ENCODE measurements around the gene TMBIM1.

TMBIM1 gene

DNA sequence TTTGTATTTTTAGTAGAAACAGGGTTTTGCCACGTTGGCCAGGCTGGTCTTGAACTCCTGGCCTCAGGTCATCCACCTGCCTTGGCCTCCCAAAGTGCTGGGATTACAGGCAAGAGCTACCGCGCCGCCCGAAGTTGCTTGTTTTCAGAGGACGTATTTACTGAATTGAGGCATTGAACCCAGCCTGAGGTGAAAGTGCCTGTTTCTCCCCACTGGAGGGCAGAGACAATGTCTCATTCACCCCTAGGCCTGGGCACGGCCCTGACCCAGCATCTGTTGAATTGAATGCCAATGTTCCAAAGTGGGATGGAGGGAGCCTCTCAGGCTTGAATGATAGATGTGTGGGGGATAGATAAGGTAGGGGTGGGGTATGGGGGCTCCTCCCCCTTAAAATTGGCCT, 4.5 kb upstream of the TMBIM1 start:
- Histone ChIP-seq H3K36me3 (ENCODE audit: control insufficient read depth, insufficient read depth, low read length) (no peaks in the 10 kb centered on the region), H3K9ac (ENCODE audit: low read depth, low read length) (no peak overlapping the region), H3K4me3 (ENCODE audit: low read depth, low read length) (no peak overlapping the region), H3K9me3 (ENCODE audit: control insufficient read depth, insufficient read depth, low read length) (no peaks in the 10 kb centered on the region), H3K27me3 (ENCODE audit: control insufficient read depth, insufficient read depth, low read length) (no peaks in the 10 kb centered on the region), H3K4me1 (ENCODE audit: control insufficient read depth, insufficient read depth, low read length) (peaks cover 2% of the 10 kb centered on the region)

DNA sequence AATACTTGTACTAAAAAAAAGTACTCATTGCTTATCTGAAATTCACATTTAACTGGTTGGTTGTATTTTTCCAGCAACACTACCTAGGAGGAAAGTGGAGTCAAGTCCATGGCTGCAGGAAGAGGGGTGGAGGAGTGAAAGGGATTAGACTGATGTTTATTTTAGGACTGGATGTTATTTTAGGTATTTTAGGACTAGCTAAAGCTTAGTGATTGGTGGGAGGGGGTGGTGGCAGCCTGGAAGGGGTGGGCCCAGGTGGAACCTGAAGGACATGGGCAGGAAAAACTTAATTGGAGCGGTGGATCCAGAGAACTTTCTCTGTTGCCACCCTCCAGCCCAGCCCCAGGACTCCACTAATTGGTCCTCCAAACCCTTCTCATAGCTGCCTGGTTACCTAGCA, 3.9 kb upstream of the TMBIM1 start:
- peaks cover 2% of the 10 kb centered on the region for H3K4me1 ChIP-seq (ENCODE audit: control insufficient read depth, insufficient read depth, low read length)
- no peaks in the 10 kb centered on the region for H3K27me3 ChIP-seq (ENCODE audit: control insufficient read depth, insufficient read depth, low read length)
- H3K9me3 ChIP-seq (ENCODE audit: control insufficient read depth, insufficient read depth, low read length) = no peaks in the 10 kb centered on the region
- H3K4me3 ChIP-seq (ENCODE audit: low read depth, low read length) = no peak overlapping the region
- H3K36me3 ChIP-seq (ENCODE audit: control insufficient read depth, insufficient read depth, low read length) = no peaks in the 10 kb centered on the region
- H3K9ac ChIP-seq (ENCODE audit: low read depth, low read length) = no peak overlapping the region

DNA sequence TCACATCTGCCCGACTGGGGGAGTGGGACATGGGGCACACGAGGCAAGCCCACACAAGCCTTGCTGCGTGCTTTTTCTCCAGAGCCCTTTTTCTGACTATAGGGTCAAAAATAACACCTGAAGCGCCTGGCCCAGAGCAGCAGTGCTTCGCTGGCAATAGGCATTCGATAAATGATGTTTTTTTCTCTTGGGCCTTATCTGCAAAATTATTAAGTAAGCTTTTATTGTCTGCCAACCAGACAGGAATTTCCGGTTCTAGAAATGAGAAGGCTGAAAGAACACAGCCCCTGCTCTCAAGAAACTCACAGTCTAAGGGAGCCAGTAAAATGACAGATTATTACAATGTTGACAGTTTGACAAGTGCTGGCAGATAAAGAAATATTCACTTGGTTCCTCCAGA, 2.7 kb upstream of the TMBIM1 start:
- no peaks in the 10 kb centered on the region for H3K36me3 ChIP-seq (ENCODE audit: control insufficient read depth, insufficient read depth, low read length)
- no peak overlapping the region for H3K9ac ChIP-seq (ENCODE audit: low read depth, low read length)
- no peaks in the 10 kb centered on the region for H3K9me3 ChIP-seq (ENCODE audit: control insufficient read depth, insufficient read depth, low read length)
- no peak overlapping the region for H3K4me3 ChIP-seq (ENCODE audit: low read depth, low read length)
- H3K27me3 ChIP-seq (ENCODE audit: control insufficient read depth, insufficient read depth, low read length) = no peaks in the 10 kb centered on the region
- peaks cover 2% of the 10 kb centered on the region for H3K4me1 ChIP-seq (ENCODE audit: control insufficient read depth, insufficient read depth, low read length)

DNA sequence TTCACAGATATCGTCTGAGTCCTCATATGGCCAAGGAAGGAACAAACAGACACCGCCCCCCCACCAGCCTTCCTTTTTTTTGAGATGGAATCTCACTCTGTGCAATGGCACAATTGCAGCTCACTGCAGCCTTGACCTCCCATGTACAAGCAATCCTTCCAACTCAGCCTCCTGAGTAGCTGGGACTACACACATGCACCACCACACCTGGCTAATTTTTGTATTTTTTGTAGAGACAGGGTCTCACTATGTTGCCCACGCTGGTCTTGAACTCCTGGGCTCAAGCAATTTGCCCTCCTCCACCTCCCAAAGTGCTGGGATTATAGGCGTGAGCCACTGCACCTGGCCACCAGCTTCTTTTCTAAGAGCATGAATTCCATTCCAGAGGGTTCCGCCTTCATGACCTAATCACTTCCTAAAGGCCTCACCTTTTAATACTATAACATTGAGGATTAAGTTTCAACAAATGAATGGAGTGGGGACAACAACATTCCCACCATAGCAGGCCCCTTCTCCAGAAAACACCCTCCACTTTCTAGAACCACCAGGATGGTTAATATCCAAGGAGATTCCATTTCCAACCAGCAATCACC, 2.2 kb upstream of the TMBIM1 start:
- H3K4me1 ChIP-seq (ENCODE audit: control insufficient read depth, insufficient read depth, low read length) = peaks cover 2% of the 10 kb centered on the region
- no peaks in the 10 kb centered on the region for H3K27me3 ChIP-seq (ENCODE audit: control insufficient read depth, insufficient read depth, low read length)
- H3K36me3 ChIP-seq (ENCODE audit: control insufficient read depth, insufficient read depth, low read length) = no peaks in the 10 kb centered on the region
- no peak overlapping the region for H3K4me3 ChIP-seq (ENCODE audit: low read depth, low read length)
- no peaks in the 10 kb centered on the region for H3K9me3 ChIP-seq (ENCODE audit: control insufficient read depth, insufficient read depth, low read length)
- H3K9ac ChIP-seq (ENCODE audit: low read depth, low read length) = no peak overlapping the region

DNA sequence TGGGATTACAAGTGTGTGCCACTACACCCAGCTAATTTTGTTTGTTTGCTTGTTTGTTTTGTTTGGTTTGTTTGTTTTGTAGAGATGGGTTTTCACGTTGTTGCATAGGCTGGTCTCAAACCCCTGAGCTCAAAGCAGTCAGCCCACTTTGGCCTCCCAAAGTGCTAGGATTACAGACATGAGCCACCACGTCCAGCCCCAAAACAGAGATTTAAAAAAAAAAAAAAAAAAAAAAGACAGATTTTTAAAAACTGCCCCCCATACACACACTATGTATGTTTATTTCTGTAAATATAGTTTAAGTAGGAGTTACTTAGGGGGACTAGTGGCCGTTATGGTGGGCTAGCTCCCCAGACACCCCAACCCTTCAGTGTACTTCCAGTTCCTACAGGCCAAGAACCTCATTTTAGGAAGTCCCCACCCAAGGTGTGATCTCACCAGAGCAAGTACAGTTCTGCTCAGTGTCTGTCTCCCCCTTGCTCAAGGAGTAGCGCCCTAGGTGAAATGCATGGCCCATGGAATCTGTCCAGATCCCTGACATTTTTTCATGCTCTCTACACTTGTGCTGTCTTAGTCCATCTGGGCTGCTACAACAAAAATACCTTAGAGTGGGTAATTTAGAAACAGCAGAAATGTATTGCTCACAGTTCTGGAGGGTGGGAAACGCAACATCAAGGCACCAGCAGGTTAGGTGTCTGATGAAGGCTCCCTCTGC, 1.6 kb upstream of the TMBIM1 start:
- H3K9ac ChIP-seq (ENCODE audit: low read depth, low read length) = no peak overlapping the region
- H3K4me1 ChIP-seq (ENCODE audit: control insufficient read depth, insufficient read depth, low read length) = peaks cover 2% of the 10 kb centered on the region
- H3K9me3 ChIP-seq (ENCODE audit: control insufficient read depth, insufficient read depth, low read length) = no peaks in the 10 kb centered on the region
- no peak overlapping the region for H3K4me3 ChIP-seq (ENCODE audit: low read depth, low read length)
- no peaks in the 10 kb centered on the region for H3K36me3 ChIP-seq (ENCODE audit: control insufficient read depth, insufficient read depth, low read length)
- H3K27me3 ChIP-seq (ENCODE audit: control insufficient read depth, insufficient read depth, low read length) = no peaks in the 10 kb centered on the region

DNA sequence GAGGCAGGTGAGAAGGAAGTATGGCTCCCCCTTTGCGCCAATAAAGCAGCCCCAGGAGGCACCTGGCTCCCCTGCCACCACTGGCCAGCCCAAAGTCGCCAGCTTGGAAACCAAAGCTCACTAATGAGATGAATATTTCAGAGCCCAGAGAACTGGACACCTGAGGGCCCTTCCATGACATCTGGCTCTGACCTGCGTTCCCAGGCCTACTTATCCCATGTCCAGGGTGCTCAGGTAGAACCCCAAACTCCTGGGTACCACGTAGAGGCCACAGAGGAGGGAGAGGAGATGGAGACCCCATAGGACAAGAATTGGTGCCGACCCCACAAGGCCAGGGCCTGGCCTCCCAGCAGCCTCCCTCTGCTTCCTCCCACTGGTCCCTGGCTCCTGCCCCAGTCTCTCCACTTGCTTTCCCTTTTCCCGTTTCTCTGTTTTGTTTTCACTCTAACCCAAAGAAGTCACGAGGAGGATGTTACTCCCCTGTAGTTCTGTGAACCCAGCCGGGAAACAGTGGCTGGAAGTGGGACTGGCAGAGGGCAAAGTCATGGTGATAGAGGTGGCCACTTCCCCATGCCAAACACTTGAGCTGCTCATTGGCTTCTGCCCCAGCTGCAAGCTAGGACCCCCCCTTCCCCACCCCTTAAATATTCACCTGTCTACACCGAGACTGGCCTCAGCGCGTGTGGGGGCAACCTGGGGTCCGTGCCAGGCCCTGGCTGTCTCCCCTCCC, 820 bp downstream of the TMBIM1 start:
- Histone ChIP-seq H3K4me1 (ENCODE audit: control insufficient read depth, insufficient read depth, low read length) (peaks cover 7% of the 10 kb centered on the region), H3K4me3 (ENCODE audit: low read depth, low read length) (peak overlapping the region; percentile 63), H3K27me3 (ENCODE audit: control insufficient read depth, insufficient read depth, low read length) (no peaks in the 10 kb centered on the region), H3K9me3 (ENCODE audit: control insufficient read depth, insufficient read depth, low read length) (no peaks in the 10 kb centered on the region), H3K36me3 (ENCODE audit: control insufficient read depth, insufficient read depth, low read length) (no peaks in the 10 kb centered on the region), H3K9ac (ENCODE audit: low read depth, low read length) (peak overlapping the region; percentile 54)

DNA sequence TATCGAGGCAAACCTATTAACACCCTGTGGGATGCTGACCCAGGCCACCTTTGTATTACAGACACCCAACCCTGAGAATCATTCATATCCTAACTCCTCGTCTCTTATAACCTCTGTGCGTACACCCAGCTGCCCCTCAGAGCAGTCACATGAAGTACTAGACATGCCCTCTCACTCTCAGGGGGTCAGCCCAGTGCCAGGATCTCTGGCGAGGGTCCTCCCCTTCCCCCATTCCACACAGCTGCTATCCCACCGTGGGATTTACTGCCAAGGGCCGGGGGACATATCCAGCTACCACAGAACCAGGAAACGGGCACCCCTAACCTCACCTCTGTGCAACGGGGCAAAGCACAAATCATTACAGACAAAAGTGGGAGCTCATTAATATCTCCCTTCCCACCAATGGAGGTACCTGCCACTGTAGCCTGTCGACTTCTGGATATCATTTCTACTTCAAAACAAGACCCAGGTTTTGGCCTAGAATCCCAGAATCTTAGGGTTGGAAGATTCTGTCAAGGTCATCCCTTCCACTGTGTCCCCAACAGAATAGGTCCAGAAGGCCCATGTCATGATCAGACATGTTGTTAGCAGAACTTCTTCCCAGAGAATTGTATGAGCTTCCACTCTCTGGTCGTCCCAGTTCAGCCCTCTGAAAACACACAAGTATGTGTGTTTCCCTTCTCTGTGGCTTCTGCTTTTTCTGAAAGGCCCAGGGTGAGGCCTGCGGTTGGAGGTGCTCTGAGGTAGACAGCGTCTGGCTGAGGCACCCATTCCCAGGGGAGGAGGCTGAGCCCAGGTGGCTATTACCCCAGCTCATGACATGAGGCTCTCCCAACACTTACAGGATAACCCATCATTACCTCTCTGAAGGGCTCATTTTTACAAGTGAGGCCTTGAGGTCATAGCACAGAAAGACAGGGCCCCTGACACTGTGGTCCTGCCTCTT, 1.7 kb downstream of the TMBIM1 start:
- peaks cover 11% of the 10 kb centered on the region for H3K4me1 ChIP-seq (ENCODE audit: control insufficient read depth, insufficient read depth, low read length)
- H3K27me3 ChIP-seq (ENCODE audit: control insufficient read depth, insufficient read depth, low read length) = no peaks in the 10 kb centered on the region
- H3K9ac ChIP-seq (ENCODE audit: low read depth, low read length) = no peak overlapping the region
- no peak overlapping the region for H3K4me3 ChIP-seq (ENCODE audit: low read depth, low read length)
- no peaks in the 10 kb centered on the region for H3K36me3 ChIP-seq (ENCODE audit: control insufficient read depth, insufficient read depth, low read length)
- H3K9me3 ChIP-seq (ENCODE audit: control insufficient read depth, insufficient read depth, low read length) = no peaks in the 10 kb centered on the region

DNA sequence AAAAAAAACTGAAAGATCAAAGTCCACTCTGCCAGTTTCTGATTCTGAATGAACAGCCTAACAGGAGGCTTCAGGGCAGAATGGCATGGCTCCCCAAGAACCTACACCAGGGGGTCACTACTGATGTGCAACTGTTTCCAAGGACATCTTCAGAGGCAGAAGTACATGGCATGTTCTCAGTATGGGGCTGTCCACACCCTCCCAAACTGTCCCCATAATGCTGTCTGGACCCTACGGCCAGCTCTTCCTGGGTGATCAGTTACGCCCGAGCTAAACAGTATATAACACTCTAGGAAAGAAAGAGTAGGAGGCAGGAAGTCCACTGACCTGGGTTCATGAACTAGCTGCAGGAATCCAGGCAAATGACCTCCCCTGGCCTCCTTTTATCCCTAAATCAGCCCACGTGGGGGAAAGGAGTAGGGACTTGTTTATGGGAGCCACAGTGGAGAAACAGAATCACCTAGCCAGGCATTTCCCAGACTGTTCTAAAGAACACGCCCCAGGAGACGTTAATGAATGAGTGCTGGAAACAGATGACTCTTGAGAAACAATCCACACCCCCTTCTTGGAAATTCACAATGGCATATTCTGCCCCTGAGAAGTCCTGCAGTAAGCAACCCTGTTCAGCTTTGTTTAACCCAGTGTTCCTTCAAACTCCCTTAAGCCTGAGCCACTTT, 2.5 kb downstream of the TMBIM1 start:
- H3K4me3 ChIP-seq (ENCODE audit: low read depth, low read length) = no peak overlapping the region
- H3K36me3 ChIP-seq (ENCODE audit: control insufficient read depth, insufficient read depth, low read length) = no peaks in the 10 kb centered on the region
- no peaks in the 10 kb centered on the region for H3K27me3 ChIP-seq (ENCODE audit: control insufficient read depth, insufficient read depth, low read length)
- peaks cover 11% of the 10 kb centered on the region for H3K4me1 ChIP-seq (ENCODE audit: control insufficient read depth, insufficient read depth, low read length)
- H3K9me3 ChIP-seq (ENCODE audit: control insufficient read depth, insufficient read depth, low read length) = no peaks in the 10 kb centered on the region
- no peak overlapping the region for H3K9ac ChIP-seq (ENCODE audit: low read depth, low read length)

DNA sequence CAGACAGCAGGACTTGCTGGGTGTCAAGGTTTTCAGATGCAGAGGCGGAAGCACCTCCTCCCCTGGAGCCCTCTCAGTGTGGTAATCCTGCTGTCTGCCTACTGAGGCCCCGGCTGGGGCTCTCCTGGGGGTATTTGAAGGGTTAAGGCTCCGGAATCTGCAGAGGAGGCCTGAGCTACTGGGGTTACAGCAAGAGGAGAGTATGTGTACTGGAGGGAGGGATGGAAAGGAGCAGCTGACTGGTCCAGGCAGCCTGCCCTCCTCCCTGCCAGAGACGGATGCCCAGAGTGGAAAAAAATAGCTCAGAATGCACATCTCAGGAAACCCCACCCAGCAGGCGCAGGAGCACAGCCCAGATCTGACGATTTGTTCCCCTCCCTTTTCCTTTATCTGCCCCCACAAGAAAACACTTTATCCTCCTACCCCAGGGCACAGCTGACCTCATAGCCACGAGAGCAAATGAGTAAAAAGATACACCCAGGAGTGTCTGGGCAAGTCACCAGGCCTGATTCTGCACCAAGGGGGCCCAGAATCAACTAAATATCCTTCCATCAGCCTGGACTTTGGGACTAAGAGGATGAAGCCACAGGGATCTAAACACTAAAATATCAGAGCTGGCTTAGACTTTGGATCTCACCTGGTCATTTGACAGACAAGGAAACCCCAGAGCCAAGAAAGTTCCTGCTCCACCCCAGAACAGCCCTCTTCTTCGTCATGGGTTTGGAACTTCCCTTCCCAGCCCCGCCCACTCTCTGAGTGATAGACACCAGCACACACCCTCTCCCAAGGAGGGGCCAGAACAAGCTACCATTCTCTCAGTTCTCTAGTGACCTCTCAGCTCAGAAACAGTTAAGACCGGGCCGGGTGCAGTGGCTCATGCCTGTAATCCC, 5.5 kb downstream of the TMBIM1 start:
- no peaks in the 10 kb centered on the region for H3K9me3 ChIP-seq (ENCODE audit: control insufficient read depth, insufficient read depth, low read length)
- peak overlapping the region; percentile 54 for H3K9ac ChIP-seq (ENCODE audit: low read depth, low read length)
- H3K4me3 ChIP-seq (ENCODE audit: low read depth, low read length) = peak overlapping the region; percentile 45
- peaks cover 8% of the 10 kb centered on the region for H3K4me1 ChIP-seq (ENCODE audit: control insufficient read depth, insufficient read depth, low read length)
- H3K27me3 ChIP-seq (ENCODE audit: control insufficient read depth, insufficient read depth, low read length) = no peaks in the 10 kb centered on the region
- H3K36me3 ChIP-seq (ENCODE audit: control insufficient read depth, insufficient read depth, low read length) = no peaks in the 10 kb centered on the region

DNA sequence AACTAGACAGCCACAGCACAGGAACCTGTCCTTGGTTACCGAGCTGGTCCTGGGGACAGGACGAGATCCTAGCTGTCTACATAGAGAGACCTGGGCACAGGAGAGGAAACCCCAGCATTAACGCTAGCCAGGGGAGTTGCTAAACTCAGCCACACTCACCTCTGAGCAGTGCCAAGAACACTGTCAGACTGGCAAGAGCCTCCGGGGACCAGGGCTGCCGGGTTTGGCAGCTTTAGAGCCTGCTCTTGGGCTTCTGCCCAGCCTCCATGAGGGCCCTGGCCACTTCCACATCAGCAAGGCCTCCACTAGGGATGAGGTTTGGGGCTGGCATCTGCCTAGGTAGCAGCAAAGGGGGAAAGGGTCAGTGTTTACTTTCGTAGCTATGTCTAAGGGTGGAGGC, 6.7 kb downstream of the TMBIM1 start:
- Histone ChIP-seq H3K9ac (ENCODE audit: low read depth, low read length) (no peak overlapping the region), H3K4me1 (ENCODE audit: control insufficient read depth, insufficient read depth, low read length) (peaks cover 8% of the 10 kb centered on the region), H3K27me3 (ENCODE audit: control insufficient read depth, insufficient read depth, low read length) (no peaks in the 10 kb centered on the region), H3K9me3 (ENCODE audit: control insufficient read depth, insufficient read depth, low read length) (no peaks in the 10 kb centered on the region), H3K4me3 (ENCODE audit: low read depth, low read length) (no peak overlapping the region), H3K36me3 (ENCODE audit: control insufficient read depth, insufficient read depth, low read length) (no peaks in the 10 kb centered on the region)
